Effector CD4-positive, alpha-beta T cell (primary cell): Measurements from ENCODE around the gene MAFG.

ENCODE experiments used
- DNase-seq: peaks from one replicate; pipeline ENCODE4 v3.0.0-alpha.2; 2020
- total RNA-seq: gene quantifications from one replicate; lab custom pipeline; 2026; lab: John Stamatoyannopoulos, UW

Gene MAFG
- 28.3 reads per million, percentile 55 among the genes with 10 or more reads in this experiment for total RNA-seq

DNA sequence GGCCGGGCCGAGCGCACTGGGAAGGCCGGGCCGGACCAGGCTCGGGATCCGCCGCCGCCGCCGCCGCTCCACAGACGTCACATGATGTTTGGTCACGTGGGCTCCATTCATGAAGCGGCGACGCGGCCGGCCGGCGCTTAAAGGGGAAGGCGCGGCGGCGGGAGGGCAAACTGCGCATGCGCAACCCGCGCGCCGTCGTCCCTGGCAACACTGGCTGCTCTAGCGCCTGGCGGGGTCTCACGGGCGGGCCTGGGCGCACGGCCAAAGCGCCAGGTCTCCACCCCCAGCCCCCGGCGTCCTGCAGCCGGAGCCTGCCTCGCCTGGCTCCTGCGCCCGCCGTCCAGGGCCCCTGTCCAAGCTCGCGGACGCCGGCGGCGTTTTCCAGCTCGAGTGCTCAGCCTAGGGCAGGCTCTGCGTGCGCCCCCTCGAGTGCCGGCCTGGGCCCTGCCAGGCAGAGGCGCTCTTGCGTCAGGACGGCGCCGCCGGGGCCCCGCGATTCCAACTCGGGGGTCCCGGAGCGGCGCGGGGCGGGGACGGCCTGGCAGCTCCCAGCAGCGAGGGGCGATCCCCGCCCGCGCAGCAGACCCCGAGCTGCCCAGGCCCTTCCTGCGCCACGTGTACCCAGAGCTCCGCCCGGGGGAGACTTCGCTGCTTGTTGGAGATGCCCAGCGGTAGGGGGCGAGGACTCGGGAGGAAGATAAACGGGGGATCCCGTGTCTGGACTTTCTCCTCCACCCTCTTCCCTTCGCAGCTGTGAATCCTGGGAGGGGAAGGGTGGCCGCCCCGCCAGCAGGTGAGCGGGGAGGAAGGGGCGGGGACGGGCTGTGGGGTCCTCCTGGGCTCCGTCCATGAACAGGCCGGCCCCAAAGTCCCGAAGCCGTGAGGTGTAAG, at the start of gene MAFG:
TSS of gene MAFG (minus strand) at position 83 of the 891 bp plus-strand sequence. CDS start 4,550 bp downstream, outside the sequence.
- DNase-seq = peak; percentile 87

DNA sequence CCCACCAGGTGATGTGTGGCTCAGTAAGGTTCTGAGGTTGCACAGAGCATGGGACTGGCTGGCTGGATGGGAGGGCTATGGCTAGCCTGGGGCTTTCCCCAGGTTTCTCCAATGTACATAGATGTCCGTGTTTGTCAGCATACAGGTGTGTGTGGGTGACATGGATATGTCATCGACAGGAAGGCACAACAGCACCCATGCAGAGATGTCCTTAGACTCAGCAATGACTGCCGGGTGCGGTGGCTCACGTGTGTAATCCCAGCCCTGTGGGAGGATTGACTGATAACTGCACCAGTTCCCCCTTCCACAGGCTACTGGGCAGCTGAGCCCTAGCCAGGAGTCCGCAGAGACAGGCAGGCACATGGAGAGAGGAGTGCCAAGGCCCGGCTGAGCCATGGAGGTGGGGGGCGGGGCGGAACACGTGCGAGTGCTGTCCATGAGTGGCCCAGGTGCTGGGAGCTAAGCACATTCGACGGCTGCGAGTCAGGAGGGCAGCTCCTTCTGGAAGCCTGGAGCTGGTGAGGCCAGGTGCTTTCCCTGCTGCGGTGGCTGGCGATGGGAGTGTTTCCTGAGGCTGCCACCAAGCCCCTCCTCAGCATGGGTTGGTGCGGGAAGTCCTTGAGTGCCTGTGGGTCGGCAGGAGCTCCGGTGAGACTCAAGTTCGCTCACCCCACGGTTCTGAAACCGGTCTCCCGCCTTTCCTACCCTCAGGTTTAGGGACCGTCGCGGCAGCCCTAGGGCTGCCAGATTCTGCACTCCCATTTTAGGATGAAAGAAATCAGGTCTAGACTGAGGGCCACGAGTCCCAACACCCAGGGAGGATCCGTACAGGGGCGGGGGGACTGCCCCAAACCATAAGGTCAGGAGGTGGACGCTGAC, 49.0 kb upstream of the MAFG start:
- no peak for DNase-seq

DNA sequence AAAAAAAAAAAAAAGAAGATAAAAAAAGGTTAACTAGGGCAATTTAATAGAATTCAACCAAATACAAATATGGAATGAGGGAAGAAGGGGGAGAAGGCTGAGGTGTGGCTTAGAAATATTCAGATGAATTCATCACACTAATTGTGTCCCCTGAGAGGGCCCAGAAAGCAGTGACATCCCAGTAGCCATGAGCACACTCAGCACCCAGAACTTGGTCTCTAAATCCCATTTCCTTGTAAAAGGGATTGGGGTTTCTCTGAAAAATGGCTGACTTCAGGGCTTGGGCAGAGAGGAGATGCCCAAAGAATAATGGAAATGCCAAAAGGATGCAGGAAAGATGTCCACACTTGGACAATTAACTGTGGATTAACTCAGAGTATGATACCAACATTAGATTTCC, 45.9 kb upstream of the MAFG start:
- DNase-seq = no peak

DNA sequence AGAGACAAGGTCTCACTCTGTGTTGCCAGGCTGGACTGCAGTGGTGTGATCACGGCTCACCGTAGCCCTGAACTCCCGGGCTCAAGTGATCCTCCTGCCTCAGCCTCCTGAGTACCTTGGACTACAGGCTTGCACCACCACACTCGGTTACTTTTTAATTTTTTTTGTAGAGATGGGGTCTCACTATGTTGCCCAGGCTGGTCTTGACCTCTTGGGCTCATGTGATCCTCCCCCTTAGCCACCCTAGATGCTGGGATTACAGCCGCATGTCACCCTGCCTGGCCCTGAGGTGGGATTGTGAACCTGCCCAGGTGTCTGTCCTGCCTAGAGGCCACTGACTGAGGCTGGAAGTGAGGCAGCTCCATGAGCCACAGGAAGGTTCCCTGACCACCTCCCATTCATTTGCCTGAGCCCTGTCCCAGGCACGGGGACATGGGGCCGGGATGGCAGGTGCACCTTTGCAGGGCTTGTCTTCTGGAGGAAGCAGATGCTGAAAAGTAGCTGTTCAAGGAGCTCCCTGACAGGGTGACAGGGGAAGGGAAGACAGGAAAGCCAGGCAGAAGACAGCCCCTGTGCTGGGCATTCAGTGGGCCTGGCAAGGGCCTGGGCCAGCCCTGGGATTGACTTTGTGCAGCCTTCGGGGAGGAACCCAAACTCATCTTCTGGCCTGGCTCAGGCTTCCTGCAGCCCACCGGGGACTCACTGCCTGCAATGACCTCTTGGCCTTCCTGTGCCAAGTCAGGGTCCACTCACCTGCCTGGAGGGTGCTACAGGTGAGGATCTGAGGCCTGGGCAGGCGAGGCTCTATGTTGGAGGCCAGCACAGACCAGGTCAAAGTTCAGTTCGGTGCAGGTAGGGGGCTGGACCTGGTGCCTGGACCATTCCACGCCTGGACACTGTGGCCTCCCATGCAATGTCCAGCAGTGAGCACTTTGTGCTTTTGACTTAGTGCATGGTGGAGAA, 41.6 kb upstream of the MAFG start:
- DNase-seq = no peak

DNA sequence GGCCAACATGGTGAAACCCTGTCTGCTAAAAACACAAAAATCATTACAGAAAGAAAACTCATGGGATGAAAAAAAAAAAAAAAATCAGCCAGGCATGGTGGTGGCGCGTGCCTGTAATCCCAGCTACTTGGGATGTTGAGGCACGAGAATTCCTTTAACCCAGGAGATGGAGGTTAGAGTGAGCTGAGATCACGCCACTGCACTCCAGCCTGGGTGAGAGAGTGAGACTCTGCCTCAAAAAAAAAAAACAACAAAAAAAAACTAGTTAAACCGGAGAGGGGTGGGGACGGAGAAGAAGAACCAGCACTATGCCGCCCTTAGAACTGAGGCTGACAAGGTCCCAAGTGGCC, 40.8 kb upstream of the MAFG start:
- DNase-seq = no peak

DNA sequence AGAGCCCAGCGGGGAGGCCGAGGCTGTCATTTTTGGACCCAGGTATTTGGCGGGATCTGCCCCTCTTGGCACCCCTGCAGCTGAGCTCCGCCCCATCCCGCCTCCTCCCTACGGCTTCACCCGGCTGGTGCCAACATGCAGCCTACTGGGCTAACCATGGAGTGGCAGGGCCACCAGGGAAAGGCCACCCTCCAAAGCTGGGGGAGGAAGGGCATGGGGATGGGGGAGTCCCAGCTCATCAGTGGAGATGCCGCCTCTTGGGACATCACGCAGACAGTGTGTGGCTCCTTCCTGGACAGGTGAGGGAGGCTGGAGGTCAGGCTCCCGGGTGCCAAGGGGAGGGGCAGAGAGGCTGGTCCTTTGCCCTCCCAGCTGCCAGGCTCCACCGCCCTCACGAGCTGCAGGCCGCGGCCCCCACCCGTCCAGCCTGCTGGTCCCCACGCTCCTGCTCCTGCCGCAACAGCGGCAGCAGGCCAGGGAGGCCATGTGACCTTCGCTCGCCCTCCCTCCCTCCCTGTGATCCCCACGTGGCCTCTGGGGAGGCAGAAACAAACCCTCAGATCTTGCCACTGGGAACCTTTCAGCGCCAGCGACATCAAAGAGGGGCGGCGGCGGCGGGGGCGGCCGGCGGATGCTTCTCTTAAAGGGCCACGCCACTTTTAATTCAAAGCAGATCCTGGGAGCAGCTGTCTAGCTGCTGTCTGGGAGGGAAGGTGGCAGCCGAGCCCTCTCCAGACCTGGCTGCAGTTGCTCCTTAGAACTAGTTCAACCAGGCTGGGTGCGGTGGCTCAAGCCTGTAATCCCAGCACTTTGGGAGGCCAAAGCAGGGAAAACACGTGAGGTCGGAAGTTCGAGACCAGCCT, 40.2 kb upstream of the MAFG start:
- peak; percentile 82 for DNase-seq

DNA sequence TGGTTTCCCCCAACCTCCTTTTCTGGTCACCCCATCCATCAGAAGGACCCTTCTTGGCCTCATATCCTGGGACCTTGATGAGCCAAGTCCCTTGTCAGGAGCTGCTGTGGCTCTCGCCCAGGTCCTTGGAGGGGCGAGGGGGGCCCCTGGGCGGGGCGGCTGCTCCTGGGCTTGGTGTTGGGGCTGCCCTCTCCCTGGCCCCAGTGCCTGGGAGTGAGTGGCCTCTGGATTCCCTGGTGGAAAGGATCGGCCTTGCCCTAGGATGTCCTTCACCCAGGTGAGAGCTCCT, 39.7 kb upstream of the MAFG start:
- no peak for DNase-seq

DNA sequence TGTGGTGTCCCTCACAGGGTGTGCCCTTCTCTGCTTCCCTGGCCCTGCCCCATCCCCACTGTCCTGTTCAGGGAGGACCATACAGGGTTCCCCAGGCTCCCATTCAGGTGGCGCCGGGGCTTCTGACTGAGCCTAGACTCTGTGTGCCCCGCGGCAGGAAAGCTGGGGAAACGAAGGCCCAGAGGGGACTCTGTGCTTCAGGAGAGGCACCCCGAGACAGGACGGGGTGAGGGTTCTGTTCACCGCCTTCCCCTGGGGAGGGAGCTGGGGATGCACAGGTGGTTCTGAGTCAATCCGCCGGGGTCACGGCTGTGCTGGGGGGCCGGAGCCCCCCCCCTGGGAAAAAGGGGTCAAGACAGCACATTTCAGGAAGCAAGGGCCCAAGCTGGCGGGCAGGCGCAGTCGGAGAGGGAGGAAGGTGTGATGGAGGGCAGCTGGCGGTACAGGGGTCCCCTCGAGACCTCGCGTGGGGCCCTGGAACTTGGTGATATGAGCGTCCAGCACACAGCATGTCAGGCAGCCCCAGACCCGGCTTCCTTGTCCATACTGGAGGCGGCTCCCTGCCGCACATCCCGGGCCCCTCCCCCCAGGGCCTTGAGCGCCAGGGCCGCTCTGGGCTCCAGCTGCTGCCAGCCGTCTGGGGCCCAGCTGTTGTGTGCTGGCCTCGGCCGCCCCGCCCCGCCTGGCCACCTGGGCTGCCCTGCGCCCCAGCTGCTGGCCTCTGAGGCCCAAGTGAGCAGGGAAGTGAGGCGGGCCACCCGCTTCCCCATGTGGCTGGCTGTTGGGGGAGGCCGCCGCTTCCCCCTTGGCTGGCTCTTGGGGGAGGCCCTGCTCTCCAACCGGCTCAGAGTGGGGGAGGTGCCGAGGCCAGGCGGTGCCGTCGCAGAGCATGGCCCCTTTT, 39.1 kb upstream of the MAFG start:
- no peak for DNase-seq

DNA sequence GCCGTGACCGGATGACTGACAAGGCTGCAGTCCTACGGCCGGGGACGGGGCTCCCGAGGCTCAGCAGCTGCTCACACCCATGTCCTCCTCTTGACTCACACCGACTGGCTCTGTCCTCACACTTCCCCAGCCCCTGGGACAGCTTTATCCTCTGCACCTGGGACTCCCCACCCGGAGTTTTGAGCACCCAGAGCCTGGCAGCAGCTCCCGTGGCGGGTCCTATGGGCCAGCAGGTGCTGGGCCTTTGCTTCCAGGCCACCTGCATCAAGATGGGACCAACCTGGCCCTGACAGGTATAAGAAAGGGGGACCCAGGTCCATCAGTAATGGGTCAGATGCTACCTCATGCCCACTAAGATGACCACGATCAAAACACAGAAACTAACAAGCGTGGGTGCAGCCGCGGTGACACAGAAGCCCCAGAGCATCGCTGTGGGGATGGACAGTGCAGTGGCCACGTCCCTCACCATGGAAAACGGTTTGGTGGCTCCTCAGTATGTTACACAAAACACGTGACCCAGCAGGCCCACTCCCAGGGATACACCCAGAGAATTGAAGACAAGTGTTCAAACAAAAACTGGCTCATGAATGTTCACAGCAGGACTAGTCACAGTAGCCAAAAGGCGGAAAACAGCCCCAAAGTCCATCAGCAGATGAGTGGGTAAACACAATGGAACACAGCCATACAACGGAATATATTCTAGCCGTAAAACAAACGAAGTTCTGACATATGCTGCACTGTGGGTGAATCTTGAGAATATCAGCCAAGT, 36.7 kb upstream of the MAFG start:
- no peak for DNase-seq

DNA sequence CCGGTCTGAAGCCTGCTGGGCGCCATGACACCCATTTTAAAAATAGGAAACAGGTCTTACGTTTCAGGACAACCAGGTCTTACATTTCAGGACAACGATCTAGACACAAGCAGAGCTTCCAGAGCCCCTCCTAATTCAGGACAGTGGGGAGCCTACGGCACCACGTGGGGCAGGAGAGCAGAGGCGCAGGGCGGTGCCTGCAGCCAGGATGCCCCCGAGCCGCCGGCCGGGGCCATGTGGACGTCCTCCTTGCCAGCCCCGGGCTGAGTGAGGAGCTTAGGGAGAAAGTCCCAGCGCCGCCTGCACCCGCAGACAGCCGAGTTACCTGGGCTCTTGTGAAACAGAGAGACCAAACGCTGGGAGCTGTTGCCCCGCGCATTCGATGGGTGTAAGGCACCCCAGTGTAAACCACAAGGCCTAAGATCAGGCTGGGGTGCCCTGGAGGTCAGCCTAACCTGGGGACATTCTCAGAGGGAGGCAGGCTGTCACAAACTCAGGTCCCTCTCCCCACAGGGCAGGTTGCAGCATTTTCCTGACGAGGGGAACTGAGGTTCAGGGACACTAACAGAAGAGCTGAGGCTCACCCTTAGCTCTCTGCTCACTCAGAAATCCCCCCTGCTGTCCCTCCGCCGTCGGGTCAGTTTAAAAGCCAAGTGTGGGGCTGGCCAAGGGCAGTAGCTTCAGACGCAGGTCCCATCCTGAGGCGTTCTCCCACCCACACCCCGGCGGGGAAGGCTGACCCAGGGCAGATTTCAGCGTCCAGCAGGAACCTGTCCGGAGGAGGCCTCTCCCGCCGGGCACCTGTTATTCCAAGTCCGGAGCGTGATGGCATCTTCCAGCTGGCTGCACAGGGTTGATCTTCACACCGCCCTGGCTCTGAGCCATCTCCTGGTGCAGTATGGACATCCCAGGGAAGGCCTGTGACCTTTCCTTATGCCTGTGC, 35.2 kb upstream of the MAFG start:
- DNase-seq = no peak

DNA sequence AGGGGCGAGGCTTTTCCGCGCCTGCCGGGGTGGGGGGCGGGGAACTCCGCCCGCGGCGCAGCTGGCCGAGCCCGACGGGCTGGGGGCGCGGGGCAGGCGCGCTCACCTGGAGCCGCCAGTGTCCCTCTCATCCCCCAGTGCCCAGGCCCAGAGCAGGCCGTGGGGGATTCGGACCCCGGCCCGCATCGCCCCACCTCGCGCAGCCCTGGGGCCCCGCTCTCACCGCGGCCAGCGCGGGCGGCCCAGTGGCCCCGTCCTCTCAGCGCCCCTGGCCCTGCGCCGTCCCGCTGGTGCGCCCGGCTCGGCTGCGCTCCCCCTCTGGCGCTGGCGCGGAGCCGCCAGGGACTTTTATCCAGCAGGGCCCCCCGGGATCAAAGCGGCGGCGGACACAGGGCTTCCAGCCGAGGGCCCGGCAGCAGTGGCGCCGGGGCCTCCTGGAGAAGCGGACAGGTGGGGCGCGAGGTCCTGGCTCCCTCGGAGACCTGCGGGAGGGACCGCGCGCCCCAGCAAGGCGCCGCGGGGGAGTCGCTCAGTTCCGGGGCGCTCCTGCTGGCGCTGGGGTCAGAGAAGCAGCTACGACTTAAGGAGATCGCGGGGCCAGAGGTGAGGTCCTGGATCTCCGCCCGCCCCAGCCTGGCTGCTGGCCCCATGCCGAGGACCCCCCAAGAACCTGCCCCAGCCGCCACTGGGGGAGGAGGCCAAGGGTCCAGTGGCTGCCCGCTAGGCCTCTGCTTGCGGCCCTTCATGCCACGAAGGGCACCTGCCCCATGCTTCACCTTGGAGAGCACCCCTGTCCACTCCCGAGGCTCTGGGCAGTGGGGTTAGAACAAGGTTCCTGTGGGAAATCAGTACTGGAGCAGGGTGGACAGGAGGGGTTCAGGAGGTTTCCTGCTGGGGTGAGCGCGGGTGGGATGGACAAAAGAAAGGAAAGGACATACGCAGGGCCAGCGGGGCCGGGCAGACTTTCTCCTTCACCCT, 34.3 kb upstream of the MAFG start:
- DNase-seq = no peak

DNA sequence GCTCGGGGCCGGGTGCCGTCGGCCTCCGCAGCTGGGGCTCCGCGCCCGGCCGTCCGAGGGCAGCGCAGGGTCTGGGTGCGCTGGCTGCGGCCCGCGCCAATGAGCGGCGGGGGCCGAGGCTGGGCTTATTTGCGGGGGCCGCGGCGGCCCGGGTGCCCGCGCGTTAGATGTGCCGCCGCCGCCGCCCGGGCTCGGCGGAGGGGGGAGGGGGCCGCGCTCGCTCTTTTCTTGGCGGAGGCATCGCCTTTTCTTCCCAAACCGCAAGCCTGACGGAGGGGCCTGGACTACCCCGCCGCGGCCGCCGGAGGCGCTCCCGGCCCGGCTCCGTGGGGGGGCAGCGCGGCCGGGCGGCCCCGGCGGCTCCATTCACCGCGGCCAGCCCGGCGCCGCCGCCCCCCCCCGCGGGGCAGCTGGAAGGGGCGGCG, 33.6 kb upstream of the MAFG start, which contains the start of gene NOTUM:
TSS of gene NOTUM (minus strand) at position 101 of the 425 bp plus-strand sequence. CDS start 278 bp downstream, outside the sequence.
- DNase-seq = no peak

DNA sequence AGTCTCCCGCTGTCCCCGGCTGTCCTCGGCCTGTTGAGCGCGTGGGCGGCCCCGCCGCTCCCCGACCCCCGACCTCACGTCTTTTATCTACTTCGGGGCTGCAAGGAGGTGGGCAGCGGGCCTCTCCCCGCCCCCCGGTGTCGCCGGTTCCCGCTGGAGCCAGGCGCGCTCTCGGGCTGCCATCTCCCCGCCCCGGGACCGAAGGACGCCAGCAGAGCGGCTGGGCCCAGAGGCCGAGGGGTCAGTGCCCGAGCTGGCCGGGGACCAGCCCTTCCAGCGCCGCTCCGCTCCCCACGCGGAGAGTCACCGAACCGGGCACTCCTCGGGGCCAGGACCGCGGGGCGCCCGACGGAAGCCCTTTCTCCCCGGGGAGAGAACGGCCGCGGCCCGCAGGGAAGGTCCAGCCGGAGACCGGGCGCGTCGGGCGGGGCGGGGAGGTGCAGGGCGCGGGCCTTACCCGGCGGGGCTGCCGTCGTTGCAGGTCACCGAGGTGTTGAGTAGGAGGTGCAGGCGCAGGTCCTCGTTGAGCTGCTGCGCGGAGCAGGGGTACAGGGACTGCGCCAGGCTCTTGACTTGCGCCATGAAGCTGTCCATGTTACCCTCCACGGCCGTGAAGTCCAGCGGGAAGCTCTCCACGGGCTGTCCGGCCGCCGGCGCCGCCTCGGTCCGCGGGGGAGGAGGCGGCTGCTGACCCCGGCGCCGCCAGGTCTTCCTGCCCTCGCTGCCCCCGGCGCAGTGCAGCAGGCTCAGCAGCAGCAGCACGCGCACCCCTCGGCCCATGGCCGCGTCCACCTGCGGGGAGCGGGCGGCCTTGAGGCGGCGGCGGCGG, 32.8 kb upstream of the MAFG start:
- no peak for DNase-seq

DNA sequence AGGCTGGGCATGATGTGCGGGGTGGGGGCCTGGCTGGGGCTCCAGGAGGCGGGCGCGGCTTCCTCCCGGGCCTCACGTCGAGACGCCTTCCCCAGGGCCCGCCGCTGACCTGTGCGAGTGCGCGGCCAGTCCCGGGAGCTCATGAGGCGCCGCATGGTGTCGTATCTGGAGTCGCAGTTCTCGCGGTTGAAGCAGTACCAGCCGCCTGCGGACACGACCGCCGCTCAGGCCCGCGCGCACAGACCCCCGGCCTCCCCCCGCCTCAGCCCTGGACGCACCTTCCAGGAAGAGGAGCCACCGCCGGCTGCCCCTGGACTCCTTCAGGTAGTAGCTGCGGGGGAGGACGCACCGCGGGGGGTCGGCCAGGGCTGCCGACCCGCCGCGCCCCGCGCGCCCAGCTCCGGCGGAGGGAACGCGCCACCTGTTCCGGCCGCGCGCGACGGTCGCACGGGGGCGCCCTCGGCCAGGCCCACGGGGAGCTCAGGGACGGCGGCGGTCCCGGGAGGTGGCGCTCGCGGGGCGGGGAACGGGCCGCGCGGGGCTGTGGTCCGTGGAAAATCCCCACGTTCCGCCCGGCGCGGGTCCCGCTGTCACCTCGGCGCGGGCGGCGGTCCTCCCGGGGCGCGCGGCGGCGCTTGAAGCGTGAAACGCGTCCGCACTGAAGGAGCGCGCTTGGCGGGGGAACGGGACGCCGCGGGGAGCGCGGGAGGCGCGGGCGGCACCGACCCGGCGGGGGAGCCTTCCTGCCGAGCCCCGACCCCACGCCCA, 32.0 kb upstream of the MAFG start:
- DNase-seq = peak; percentile 82

DNA sequence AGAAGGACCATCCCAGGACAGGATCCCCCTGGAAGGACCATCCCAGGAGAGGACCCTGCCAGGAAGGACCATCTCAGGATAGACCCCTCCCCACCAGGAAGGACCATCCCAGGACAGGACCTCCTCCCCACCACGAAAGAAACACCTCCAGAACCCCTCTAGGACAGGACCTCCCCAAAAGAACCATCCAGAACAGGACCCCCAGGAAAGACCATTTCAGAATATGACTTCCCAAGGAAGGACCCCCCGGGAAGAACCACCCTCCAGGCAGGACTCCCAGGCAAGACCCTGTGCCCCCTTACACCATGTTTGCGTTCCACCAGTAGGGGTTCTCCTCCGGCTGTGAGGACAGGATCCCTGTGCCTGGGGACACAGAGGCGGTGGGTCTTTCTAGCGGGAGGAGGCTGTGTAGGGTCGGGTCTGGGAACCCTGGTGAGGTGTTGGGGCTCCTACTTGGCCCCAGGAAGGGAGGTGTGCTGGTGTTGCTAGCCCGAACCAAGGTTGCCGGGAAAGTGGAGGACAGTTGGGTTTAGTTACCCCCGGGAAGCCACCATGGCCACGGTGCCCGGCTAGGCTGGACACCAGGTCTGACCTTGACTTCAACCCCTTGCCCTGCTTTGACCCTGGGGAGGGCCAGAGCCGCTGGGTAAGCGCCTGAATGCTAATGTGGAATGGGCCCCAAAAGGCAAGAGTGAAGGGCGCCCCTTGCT, 31.3 kb upstream of the MAFG start:
- DNase-seq = no peak
